Parathyroid adenoma (tissue), 2 donors: ENCODE measurements around the gene KIF13A.

Experiments
- H2AFZ ChIP-seq: fragments of 300-600 bp; sonication (generic); one replicate; pipeline ENCODE4 v1.7.0; 2017; ENCODE audit warnings: antibody characterized with exemption, mild to moderate bottlenecking
- H3K27ac ChIP-seq: fragments of 300-600 bp; sonication (generic); one replicate; pipeline ENCODE4 v1.7.0; 2017
- H3K27me3 ChIP-seq: fragments of 300-600 bp; sonication (generic); one replicate; pipeline ENCODE4 v1.7.0; 2017; ENCODE audit warnings: low read length; ENCODE audit not compliant: control insufficient read depth, insufficient read depth
- H3K36me3 ChIP-seq: fragments of 300-600 bp; sonication (generic); one replicate; pipeline ENCODE4 v1.7.0; 2017; ENCODE audit warnings: low read length; ENCODE audit not compliant: control insufficient read depth, insufficient read depth
- H3K4me1 ChIP-seq: fragments of 300-600 bp; sonication (generic); one replicate; pipeline ENCODE4 v1.7.0; 2017; ENCODE audit warnings: control low read depth
- H3K4me2 ChIP-seq: fragments of 300-600 bp; sonication (generic); one replicate; pipeline ENCODE4 v1.7.0; 2017; ENCODE audit warnings: low read length
- H3K4me3 ChIP-seq: fragments of 300-600 bp; sonication (generic); one replicate; pipeline ENCODE4 v1.7.0; 2017; ENCODE audit warnings: low read depth, low read length
- H3K79me2 ChIP-seq: fragments of 300-600 bp; sonication (generic); one replicate; pipeline ENCODE4 v1.7.0; 2017; ENCODE audit warnings: control low read depth
- H3K9ac ChIP-seq: fragments of 300-600 bp; sonication (generic); one replicate; pipeline ENCODE4 v1.7.0; 2017; ENCODE audit warnings: mild to moderate bottlenecking
- H3K9me3 ChIP-seq: fragments of 300-600 bp; sonication (generic); one replicate; pipeline ENCODE4 v1.7.0; 2017; ENCODE audit warnings: low read length; ENCODE audit not compliant: control insufficient read depth
- CTCF ChIP-seq: fragments of 300-600 bp; sonication (generic); IDR thresholded peaks from one replicate; pipeline ENCODE4 v1.7.0; 2017; ENCODE audit warnings: antibody characterized with exemption, mild to moderate bottlenecking
- donor health status: primary hyperparathyroidism.

Gene KIF13A

GRCh38 chr6:17855381-17855780 is 132.1 kb downstream of the KIF13A start:
- Histone ChIP-seq H3K4me2 (no peak overlapping the region), H3K36me3 (no peaks in the 10 kb centered on the region), H3K9ac (no peak overlapping the region), H3K4me3 (no peak overlapping the region), H3K79me2 (no peaks in the 10 kb centered on the region), H3K9me3 (no peaks in the 10 kb centered on the region), H3K27me3 (no peaks in the 10 kb centered on the region), H3K27ac (no peak overlapping the region), H3K4me1 (no peaks in the 10 kb centered on the region), H2AFZ (no peak overlapping the region)
- no peak for TF ChIP-seq CTCF

GRCh38 chr6:17853533-17853932 is 133.9 kb downstream of the KIF13A start:
- no peak overlapping the region for H3K4me2 ChIP-seq
- no peak overlapping the region for H3K9ac ChIP-seq
- no peak overlapping the region for H3K4me3 ChIP-seq
- TF ChIP-seq CTCF: no peak
- no peaks in the 10 kb centered on the region for H3K36me3 ChIP-seq
- H3K79me2 ChIP-seq: no peaks in the 10 kb centered on the region
- H2AFZ ChIP-seq: no peak overlapping the region
- H3K9me3 ChIP-seq: no peaks in the 10 kb centered on the region
- H3K27me3 ChIP-seq: no peaks in the 10 kb centered on the region
- H3K27ac ChIP-seq: no peak overlapping the region
- no peaks in the 10 kb centered on the region for H3K4me1 ChIP-seq

- Histone ChIP-seq H3K27ac (no peak overlapping the region), H3K36me3 (no peaks in the 10 kb centered on the region), H3K27me3 (no peaks in the 10 kb centered on the region), H3K9ac (no peak overlapping the region), H3K4me1 (no peaks in the 10 kb centered on the region), H3K9me3 (no peaks in the 10 kb centered on the region), H3K4me2 (no peak overlapping the region), H3K79me2 (no peaks in the 10 kb centered on the region), H3K4me3 (no peak overlapping the region), H2AFZ (no peak overlapping the region)
- no peak for TF ChIP-seq CTCF
These were observed 135.7 kb downstream of the KIF13A start for GRCh38 chr6:17851720-17852161.

- H3K36me3 ChIP-seq: no peaks in the 10 kb centered on the region
- no peak overlapping the region for H2AFZ ChIP-seq
- H3K27me3 ChIP-seq: no peaks in the 10 kb centered on the region
- H3K27ac ChIP-seq: no peak overlapping the region
- H3K9me3 ChIP-seq: no peaks in the 10 kb centered on the region
- H3K4me2 ChIP-seq: no peak overlapping the region
- no peaks in the 10 kb centered on the region for H3K79me2 ChIP-seq
- H3K4me3 ChIP-seq: no peak overlapping the region
- TF ChIP-seq CTCF: no peak
- no peaks in the 10 kb centered on the region for H3K4me1 ChIP-seq
- no peak overlapping the region for H3K9ac ChIP-seq
These were observed 136.3 kb downstream of the KIF13A start for GRCh38 chr6:17851001-17851719.

- Histone ChIP-seq H3K4me3 (no peak overlapping the region), H2AFZ (no peak overlapping the region), H3K9me3 (no peaks in the 10 kb centered on the region), H3K36me3 (no peaks in the 10 kb centered on the region), H3K79me2 (no peaks in the 10 kb centered on the region), H3K4me1 (no peaks in the 10 kb centered on the region), H3K4me2 (no peak overlapping the region), H3K27me3 (no peaks in the 10 kb centered on the region), H3K9ac (no peak overlapping the region), H3K27ac (no peak overlapping the region)
- TF ChIP-seq CTCF: no peak
These were observed 137.2 kb downstream of the KIF13A start for GRCh38 chr6:17850281-17850680.
